H1 (cell line): ENCODE results near the gene CLDN3. TPM values are rescaled to one million over a fixed set of nuclear protein-coding genes. Genes with fewer than 3 reads are reported as not detected.

Experiments
- E2F6 ChIP-seq: IDR thresholded peaks from 2 replicates; pipeline ENCODE4 v1.6.1; 2012; ENCODE audit warnings: inconsistent platforms
- KDM1A ChIP-seq: fragments of 200-600, 300-600 bp; sonication (generic); IDR thresholded peaks from 2 replicates; pipeline ENCODE4 v1.7.1; 2016; ENCODE audit warnings: mild to moderate bottlenecking, low read length, borderline replicate concordance
- polyA plus RNA-seq, 7 experiments: library from polyadenylated mRNA; depleted of rRNA in 3 of 7; stranded (reverse) in 5 of 7; unstranded in 2 of 7; fragments of >200 nt in 5 of 7; fragments of 200-250 nt in 2 of 7; gene quantifications; 1 replicate in 5 of 7; 2 replicates in 1 of 7; 4 replicates in 1 of 7; pipeline versions ENCODE4 v1.2.1 to v1.2.3, GENCODE V29; 2011 to 2013; ENCODE audit warnings: missing spikeins in 2 of 7, mixed read lengths in 2 of 7
- total RNA-seq: library from RNA; stranded (reverse); fragmentation: NEBNext Ultra II Directional; extraction: Animal tissue kit (Norgen Biotek cat#: 25700); gene quantifications from 2 replicates; pipeline ENCODE4 v1.2.1, GENCODE V29; 2021

CLDN3 gene
- total and polyA plus RNA-seq, 2 of the 8 experiments (the other 6 are each of a cell fraction or from before 2014, with no cell fraction given), result 19.1 to 65.2 TPM

- TF ChIP-seq E2F6 (no peak), KDM1A (no peak)
Measured at GRCh38 chr7:73746378-73746777, 23.7 kb downstream of the CLDN3 start (continued).
